PFSK-1 (cell line): ENCODE measurements around the gene RAB4A.

Experiments used
- FOXP2 ChIP-seq: optimal IDR thresholded peaks from 2 replicates; pipeline ENCODE3; 2011; ENCODE audit warnings: borderline replicate concordance, control low read depth, inconsistent platforms; ENCODE audit not compliant: insufficient read depth; ENCODE audit errors: extremely low read length, extremely low read depth
- POLR2AphosphoS5 ChIP-seq: IDR thresholded peaks from 2 replicates; pipeline ENCODE4 v1.6.1; 2012; ENCODE audit warnings: low read depth, mild to moderate bottlenecking, control low read depth, low read length, moderate library complexity
- REST ChIP-seq, 2 experiments: IDR thresholded peaks; 2 replicates each; pipeline versions ENCODE4 v1.6.1 to v1.8.0; 2011 to 2012; ENCODE audit warnings: low read depth in 2 of 2, low read length in 2 of 2, control low read depth in 1 of 2, inconsistent platforms in 1 of 2, mild to moderate bottlenecking in 1 of 2, moderate library complexity in 1 of 2; ENCODE audit not compliant: insufficient read depth in 1 of 2
- SIN3A ChIP-seq: IDR thresholded peaks from 2 replicates; pipeline ENCODE4 v1.6.1; 2012; ENCODE audit warnings: mild to moderate bottlenecking, low read length, moderate library complexity, borderline replicate concordance; ENCODE audit not compliant: insufficient read depth
- TAF1 ChIP-seq: IDR thresholded peaks from 2 replicates; pipeline ENCODE4 v1.6.1; 2012; ENCODE audit warnings: low read length, control low read depth, borderline replicate concordance; ENCODE audit not compliant: insufficient read depth

Gene RAB4A

GRCh38 chr1:229273507-229274232 is 2.8 kb downstream of the RAB4A start:
- TF ChIP-seq SIN3A (no peak), REST (IDR thresholded peaks at IDR 0.05; ENCODE audit: insufficient read depth in 1 of 2, low read depth in 2 of 2, low read length in 2 of 2) (no peak), TAF1 (no peak), FOXP2 (no peak), POLR2AphosphoS5 (no peak)

DNA sequence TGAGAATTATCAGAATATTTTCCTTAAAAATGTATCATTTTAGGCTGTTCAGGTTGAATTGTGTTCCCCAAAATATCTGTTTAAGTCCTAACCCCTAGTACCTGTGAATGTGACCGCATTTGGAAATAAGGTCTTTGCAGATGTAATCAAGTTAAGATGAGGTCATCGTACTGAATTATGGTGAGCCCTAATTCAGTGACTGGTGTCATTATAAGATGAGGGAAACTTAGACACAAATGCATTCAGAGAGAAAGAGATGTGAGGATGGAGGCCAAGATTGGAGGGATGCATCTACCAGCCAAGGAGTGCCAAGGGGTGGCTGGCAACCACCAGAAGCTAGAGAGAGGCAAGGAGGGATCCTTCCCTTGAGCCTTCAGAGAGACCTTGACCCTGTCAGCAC is 4.1 kb downstream of the RAB4A start:
- TF ChIP-seq FOXP2 (no peak), SIN3A (no peak), TAF1 (no peak), REST (IDR thresholded peaks at IDR 0.05; ENCODE audit: insufficient read depth in 1 of 2, low read depth in 2 of 2, low read length in 2 of 2) (no peak), POLR2AphosphoS5 (no peak)

DNA sequence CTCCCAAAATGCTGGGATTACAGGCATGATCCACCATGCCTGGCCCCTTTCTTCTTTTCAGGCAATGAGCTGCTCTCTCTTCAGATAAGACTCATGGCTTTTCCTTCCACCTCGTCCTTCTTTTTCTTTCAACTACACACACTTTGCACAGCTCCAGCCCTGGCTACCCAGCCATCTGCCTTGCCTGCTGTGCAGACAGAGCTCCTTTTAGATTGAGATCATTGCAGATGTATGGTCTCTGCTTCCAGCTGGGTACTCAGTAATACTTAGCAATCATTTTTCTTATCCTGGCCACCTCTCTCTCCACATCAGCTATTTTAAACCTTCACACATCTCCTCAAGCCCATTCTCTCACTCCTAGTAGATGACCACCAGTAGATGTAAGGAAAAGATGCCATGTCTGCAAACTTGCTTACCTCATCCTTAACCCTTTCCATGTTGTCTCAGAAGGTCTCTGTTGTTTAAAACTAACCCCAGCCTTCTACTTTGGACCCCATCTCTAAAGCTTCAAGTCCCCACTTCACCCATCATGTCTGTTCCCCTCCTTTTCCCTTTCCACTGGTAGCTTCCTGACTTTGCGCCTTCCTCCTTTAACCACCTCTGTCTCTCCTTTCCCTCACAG is 7.3 kb downstream of the RAB4A start:
- TF ChIP-seq SIN3A, result no peak
- no peak for TF ChIP-seq FOXP2

DNA sequence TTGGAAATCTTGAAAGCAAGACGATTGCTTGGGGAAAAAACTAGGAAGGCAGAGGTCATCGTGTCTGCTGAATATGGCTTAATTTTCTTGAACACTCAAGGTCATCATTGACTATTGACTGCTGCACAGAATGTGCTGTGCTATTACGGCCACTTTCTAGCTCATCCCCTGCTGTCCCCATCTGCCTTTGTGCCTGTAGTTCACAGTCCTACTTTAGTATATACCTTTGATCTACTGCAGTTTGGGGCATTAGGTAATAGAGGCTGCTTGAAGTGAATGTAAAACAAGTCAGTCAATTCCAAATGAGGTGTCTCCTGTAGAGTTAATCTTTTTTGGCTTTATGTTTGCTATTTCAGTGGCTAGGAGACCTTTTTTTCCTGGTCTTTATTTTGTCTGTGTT is 8.3 kb downstream of the RAB4A start:
- TF ChIP-seq TAF1 (no peak), POLR2AphosphoS5 (no peak), REST (IDR thresholded peaks at IDR 0.05; ENCODE audit: insufficient read depth in 1 of 2, low read depth in 2 of 2, low read length in 2 of 2) (no peak), FOXP2 (no peak), SIN3A (no peak)

GRCh38 chr1:229280037-229280828 is 9.3 kb downstream of the RAB4A start:
- TF ChIP-seq POLR2AphosphoS5 (no peak), TAF1 (no peak), FOXP2 (no peak), SIN3A (no peak), REST (IDR thresholded peaks at IDR 0.05; ENCODE audit: insufficient read depth in 1 of 2, low read depth in 2 of 2, low read length in 2 of 2) (no peak)
